NCI-H82 (cell line): ENCODE measurements around the gene TNS1.
"Not testable (repeated sequence)": the region's sequence is repeated elsewhere in the genome, so short reads cannot be mapped to it uniquely, and the experiment has no call there.

ENCODE experiments used
- DNase-seq: peaks from one replicate; lab custom pipeline; 2025; lab: John Stamatoyannopoulos, UW

TNS1 gene

GRCh38 chr2:218029366-218030360 lies 26.9 kb upstream of the TNS1 start:
- no peak for DNase-seq

- DNase-seq, result no peak
Measured at GRCh38 chr2:218028562-218029348, 26.0 kb upstream of the TNS1 start.

DNA sequence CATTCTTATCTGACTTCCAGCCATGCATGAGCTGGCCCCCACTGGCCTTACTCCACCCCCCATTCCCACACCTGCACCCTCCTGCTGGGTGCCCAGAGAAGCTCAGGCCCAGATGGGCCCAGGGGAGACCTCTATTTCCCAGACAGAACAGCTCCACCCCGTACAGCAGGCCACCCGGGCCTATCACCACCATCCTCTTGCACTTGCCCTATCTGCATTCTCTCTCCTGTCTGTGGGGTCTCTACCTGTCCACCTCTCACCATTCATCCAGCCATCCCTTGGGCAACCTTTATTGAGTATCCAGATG lies 25.3 kb upstream of the TNS1 start:
- no peak for DNase-seq

DNA sequence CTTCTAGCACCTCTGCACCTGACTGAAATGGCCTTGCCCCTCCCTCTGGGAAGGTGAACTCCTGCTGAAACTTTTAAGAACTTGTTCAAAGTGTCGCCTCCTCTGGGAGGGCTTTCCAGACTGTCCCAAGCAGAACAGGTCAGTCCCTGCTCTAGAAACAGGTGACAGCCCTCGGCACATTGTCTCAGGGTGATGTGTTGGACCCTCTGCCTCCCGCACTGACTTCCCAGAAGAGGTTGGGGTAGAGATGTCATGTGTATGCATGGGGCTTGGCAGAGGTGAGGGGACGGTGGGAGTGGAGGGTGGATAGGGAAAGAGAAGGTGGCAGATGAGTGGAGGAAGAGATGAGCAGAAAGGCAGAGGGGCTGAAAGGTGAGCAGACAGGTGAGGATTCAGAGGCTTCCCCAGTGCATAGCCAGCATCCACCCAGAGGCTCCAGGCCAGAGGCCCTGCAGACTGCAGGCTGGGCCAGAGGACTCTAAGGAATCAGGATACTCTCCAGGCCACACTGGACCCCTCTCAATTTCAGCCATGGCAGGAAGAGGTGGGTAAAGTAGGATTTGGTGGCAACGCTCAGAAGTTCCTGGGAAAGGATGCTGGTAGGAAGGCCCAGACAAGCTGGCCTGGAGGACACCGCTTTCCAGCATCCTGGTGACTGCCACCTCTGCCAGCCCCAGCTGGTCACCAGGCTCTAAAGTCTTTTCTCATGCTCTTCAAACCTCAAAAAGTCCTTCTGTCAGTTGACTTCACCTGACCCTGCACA lies 24.8 kb upstream of the TNS1 start:
- DNase-seq, result no peak

DNA sequence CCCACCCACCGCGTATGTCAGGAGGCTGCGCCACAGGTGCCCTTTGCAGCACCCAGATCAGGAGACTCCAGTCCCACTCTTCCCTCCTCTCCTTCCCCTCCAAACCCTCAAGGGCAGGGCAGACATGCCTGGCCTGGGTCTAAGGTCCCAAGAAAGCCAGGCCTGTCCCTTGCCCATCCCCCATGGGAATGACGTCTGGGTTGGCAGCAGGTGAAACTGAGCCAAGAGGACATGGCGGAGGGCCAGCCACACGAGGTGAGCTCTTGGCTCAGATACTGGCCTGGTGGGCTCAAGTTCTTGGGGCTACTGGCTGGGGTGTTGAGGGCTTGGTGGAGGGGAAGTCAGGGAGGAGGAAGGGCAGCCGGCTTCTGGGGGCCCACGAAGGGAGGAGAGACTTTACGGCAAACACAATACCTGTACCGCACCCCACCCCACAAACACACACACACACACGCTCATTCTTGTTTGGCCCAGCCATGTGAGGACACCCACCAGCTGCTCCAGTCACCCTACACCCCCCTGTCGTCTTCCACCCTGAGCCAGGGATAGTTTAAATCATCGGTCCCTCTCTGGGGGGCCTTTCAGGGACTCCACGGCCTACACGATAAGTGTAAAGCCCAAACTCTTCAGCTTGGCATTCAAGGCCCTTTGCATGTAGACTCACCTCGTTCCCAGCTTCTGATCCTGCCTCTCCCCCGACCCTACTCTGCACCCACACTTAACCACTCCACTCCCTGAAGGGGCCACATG lies 24.1 kb upstream of the TNS1 start:
- DNase-seq, result no peak

DNA sequence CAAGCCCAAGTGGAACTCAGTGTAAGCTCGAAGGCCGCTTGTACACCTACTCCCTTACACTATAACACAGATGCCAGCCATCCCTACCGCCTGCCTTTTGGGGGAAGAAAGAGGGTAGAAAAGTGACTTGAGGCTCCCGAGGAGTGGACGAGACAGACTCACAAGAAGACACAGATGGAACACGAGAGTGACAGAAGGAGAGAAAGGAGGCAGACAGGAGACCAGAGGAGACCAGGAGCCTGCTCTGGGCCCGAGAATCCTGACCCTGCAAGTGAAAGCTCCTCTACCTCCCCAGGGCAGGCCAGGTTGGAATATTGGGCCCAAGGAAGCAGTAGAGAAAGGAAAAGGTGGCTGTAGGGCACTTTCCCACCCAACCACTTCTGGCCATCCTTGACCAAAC lies 23.4 kb upstream of the TNS1 start:
- no peak for DNase-seq

DNA sequence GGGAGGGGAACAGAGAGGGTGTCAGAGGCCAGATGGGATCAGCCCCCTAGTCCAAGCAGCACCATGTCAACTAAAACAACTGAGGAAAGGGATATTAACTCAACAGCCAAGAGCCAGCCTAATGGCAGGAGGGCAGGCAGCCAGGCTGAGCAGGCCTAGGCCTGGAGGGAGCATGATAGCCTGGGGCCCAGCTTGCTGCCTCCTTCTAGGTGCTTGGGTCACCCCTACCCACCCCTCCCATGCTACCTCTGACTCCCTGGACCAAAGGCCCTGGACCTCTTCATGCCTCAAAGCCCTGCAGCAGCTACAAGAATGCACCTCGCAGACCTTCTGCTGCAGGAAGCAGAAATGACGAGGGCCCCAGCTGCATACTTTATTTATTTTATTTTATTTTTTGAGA lies 22.1 kb upstream of the TNS1 start:
- no peak for DNase-seq

DNA sequence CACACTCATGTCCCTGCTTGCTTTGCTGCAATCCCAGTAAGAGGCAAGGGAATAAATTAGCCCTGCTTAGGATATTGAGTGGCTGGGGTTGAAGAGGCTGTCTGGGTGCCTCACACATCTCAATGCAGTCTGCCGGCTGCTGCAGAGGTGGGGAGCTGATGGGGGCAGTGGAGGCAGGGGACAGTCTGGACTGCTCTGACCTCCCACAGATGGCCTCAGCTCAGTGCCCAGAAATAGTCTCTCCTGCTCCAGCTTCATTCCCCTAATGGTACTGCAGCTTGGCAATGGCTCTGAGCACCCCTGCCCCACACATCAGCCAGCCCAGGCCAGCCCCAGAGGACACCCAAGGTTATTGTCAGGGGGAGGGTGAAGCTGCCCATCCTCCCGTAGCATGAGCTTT lies 21.5 kb upstream of the TNS1 start:
- DNase-seq, result no peak

DNA sequence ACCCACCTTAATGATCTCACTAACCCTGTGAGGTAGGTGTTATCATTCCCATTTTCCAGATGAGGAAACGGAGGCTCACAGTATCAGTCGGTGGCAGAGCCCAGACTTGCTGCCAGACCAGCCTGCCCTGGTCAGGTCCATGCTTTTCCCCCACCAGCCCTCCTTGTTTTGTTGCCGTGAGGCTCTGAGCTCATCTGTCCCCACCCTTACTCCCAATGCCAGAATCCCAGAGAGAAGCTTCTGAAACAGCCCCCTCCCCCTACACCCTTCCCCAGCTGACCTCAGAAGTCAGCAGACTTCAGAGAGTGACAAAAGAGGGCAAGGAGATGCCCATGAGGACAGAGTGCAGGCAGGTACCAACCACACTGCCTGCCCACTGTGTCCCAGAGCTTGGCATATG lies 20.8 kb upstream of the TNS1 start:
- DNase-seq, result no peak

GRCh38 chr2:218022851-218023530 lies 20.2 kb upstream of the TNS1 start:
- DNase-seq, result no peak

DNA sequence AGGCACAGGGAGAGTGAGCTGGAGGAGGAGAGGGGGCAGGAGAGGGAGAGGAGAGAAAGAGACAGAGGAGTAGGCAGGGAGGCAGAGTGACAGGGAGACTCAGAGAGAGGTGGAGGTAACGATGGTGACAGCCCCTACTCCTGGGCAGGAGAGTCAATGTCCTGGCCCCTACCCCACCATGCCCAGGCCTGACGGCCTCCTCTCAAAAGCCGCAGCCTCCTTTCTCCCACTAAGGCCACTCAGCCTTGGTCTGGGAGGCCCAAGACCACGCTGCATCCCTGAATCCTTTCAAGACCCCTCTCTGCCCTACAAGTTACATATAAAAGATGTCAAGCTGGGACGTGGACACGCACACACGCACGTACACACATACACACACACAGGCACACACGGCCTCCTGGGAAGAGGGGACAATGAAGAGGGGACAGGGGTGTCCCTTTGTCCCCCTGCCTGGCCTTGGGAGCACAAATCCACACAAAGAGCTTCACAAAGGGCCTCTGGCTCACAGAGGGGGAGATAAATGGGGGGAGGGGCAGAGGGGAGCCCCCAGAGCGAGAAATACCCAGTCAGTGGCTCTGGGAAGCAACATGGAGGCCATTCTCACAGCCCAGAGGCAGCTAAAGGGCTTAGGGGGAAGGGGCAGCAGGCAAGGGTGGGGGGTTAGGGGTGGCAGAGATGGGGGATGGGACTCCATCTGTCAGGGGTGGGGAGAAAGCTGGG lies 19.5 kb upstream of the TNS1 start:
- DNase-seq, result peak; percentile 76

- DNase-seq, result no peak
Measured at GRCh38 chr2:218021536-218022071, 18.8 kb upstream of the TNS1 start.

- peak; percentile 16 for DNase-seq
Measured at GRCh38 chr2:218020966-218021535, 18.3 kb upstream of the TNS1 start.

DNA sequence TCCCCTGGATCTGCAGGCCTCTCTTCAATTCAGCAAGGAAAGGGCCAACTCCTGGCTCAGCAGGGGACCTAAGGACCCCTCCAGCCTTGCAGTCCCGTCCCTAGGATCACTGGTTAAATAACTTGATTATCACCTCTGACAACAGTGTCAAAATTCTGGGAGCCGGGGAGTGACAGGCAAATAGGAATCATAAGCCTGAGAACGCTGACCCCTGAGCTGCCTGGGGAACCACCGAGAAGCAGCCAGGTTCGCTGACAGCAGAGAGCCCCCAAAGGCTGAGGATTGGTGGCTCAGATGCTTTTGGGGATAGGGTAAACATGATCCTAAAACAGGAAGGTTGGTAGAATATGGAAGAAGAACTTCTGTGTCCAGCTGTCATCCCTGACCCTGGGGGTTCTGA lies 17.5 kb upstream of the TNS1 start:
- no peak for DNase-seq

- no peak for DNase-seq
Measured at GRCh38 chr2:218019411-218020060, 16.7 kb upstream of the TNS1 start.

DNA sequence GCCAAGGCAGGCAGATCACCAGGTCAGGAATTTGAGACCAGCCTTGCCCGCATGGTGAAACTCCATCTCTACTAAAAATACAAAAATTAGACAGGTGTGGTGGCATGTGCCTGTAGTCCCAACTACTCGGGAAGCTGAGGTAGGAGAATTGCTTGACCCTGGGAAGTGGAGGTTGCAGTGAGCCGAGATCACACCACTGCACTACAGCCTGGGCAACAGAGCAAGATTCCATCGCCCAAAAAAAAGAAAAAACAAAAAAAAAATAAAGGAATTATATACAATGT lies 16.0 kb upstream of the TNS1 start:
- not testable (repeated sequence) for DNase-seq

DNA sequence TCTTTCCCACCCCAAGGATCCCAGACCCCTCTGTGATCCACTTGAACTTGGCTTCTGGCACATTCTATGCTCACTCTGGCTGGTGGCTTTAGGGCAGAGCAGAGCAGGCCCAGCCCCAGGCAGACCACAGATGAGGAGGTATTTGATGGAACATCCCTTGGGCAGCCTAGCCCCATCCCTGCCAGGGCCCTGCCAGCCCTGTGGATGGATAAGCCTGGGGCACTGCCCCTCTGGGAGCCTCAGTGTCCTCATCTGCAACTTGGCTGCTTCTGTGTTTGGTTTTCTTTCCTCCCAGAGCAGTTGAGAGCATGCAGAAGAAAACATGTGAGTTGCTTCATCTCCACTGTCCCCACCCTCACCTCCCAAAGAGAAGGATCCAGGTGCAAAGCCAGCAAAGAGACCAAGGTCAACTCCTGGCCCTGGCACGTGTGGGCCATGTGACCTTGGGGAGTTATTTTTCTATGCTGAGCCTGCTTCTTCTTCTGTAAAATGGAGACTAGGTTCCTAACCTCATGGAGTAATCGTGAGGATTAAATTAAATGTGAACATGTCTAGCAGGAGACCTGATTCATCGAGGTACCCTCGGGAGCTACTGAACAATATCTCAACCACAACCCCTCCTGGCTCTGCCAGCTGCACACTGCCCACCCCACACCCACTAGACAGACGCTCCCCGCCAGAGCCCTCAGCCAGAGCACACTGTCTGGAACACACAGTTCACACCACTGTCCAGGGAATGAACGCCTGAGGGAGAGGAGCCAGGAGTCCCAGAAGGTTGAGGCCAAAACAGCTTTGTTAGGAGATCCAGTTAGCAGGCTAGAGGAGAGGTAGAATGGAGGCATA lies 14.6 kb upstream of the TNS1 start:
- DNase-seq, result no peak

DNA sequence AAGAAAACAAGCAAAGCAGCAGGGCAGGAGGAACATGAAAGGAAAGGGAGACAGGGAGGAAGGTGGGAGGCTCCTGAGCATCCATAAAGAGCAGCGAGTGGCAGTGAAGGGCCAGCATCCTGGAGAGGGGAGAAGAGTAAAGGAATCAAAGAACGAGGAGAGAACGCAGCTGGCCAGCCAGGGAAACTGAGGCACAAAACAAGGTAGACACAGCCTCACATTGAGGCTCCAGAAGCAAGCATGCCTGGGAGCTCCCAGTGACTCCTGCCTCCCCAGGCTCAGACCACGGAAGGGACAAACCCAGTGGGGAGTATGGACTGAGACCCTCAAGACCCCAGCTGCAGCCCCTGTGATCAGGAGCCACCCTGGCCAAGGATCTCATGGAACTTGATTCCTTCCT lies 14.0 kb upstream of the TNS1 start:
- DNase-seq, result no peak
